Measurements from ENCODE around the gene MYPOP. TPM values are rescaled to one million over a fixed set of nuclear protein-coding genes. Genes with fewer than 3 reads are reported as not detected.
A peak's percentile ranks its signal among the peaks of the same experiment; 100 is the strongest.

The MYPOP gene
- total and polyA plus RNA-seq, 9 of the 15 experiments (the other 6 are each of a cell fraction or from before 2014, with no cell fraction given) = 0.32 to 7.6 (median 1.6) TPM

DNA sequence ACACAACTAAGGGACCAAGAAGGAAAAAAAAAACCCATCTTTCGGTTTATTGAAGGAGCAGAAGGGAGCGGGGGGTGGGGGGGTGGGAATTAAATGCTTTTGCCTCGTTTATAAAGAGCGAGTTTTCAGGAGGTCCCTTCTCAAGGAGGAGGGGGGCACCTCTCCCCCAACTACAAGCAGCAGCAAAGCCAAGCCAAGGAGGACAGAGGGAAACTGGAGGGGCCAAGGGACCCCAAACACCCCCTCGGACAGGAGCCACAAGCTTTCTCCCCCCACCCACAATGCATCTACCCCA lies 18.9 kb downstream of the MYPOP start (continued):
- TF ChIP-seq, protein P1, sequence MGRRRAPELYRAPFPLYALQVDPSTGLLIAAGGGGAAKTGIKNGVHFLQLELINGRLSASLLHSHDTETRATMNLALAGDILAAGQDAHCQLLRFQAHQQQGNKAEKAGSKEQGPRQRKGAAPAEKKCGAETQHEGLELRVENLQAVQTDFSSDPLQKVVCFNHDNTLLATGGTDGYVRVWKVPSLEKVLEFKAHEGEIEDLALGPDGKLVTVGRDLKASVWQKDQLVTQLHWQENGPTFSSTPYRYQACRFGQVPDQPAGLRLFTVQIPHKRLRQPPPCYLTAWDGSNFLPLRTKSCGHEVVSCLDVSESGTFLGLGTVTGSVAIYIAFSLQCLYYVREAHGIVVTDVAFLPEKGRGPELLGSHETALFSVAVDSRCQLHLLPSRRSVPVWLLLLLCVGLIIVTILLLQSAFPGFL (CRISPR knock-in tag; IDR thresholded peaks at IDR 0.05) = 0 out of 2 replicates have a peak, but pooled peaks have one; percentile 67

DNA sequence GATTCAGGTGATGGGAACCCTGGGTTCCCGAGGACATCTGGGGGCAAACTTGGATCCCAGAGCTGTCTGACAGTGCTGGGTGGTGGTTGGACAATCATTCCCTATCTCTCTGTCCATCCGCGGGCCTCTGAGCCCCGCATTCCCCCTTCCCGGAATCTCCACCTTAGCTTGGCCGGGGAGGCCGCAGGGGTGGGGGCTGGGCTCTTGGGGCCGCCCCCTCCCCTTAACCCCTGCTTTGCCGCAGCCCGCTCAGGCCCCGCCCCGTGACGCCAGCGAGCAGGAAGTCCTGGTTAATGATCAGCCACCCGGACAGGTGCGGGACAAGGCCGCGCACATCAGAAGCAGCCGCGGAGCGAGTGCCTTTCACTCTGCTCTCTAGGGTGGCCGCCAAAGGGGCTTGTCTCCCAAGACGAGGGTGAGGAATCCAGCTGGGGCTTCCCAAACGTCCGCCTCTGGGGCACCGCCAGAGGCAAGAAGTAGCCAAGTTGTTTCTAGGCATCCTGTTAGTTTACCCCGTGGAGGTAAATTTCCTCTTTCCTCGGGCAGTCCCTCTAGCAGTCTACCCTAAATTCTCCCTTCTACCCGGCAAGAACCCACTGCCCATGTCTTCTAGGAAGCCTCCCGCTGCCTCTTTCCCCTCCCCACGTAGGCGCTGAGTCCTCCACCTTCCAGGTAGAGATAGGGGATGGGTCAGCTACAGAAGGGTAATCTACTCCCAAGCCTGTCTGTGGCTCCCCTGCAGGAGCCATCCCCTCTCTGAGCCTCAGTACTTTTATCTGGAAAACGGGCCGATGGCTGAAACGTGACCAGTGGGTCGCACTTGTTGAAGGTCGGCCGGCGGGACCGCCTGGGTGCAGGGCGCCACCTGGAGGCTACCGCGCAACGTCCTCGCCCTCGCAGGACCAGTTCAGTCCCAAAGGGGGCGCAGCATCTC lies 19.5 kb downstream of the MYPOP start:
- peak overlapping the region; percentile 86 for H3K4me2 ChIP-seq (ENCODE audit: insufficient read depth, low read length)
- CTCF ChIA-PET (ENCODE audit: low intra/inter-chr PET ratio) = interaction anchor here (0.5 to 4.9 kb wide), 4 partner anchors 18 to 1236 kb away, joined by 4 to 102 read pairs (median 30); partner anchors contain the start of genes FOXA3 and SYMPK
- H2AFZ ChIP-seq (ENCODE audit: low read depth, low read length) = peak overlapping the region; percentile 61
- peak overlapping the region; percentile 58 to 89 for H3K9ac ChIP-seq (ENCODE audit: insufficient read depth in 1 of 2, low read depth in 2 of 2, low read length in 2 of 2)
- peaks cover 13% of the 10 kb centered on the region; the same call in 1 of the 3 replicates for H3K36me3 ChIP-seq (ENCODE audit: control insufficient read depth, insufficient read depth, low read length)
- peak; percentile 66 for ATAC-seq
- WGBS (ENCODE audit: insufficient coverage, low coverage, missing lambda C conversion rate) = 2% methylated on average over 42 of the region's 47 CpGs
- POLR2A ChIA-PET = interaction anchor here (0.6 to 1.5 kb wide), 5 partner anchors 10 to 146 kb away, joined by 3 to 9 read pairs (median 3); no protein-coding TSS in a partner anchor
- BruUV-seq (replicated peaks) = no TSS peak
- intact Hi-C loops (cut with micrococcal nuclease) = loop anchor here (1.0 kb wide), 2 partner anchors 20 to 66 kb away; partner anchors contain the start of gene SYMPK
- peaks cover 39 to 64% of the 10 kb centered on the region in 2 experiments; a peak in 4 of 5 replicates for H3K4me1 ChIP-seq (replicated peaks in 1 of 2; ENCODE audit: control insufficient read depth in 2 of 2, insufficient read depth in 2 of 2, low read length in 2 of 2)
- no peaks in the 10 kb centered on the region for H3K27me3 ChIP-seq (ENCODE audit: control insufficient read depth in 2 of 2, insufficient read depth in 2 of 2, low read length in 2 of 2)
- in situ Hi-C loops (cut with MboI) = no loop called here
- H3K27ac ChIP-seq (ENCODE audit: extremely low read depth, low read depth, low read length) = peak overlapping the region; percentile 63
- peak overlapping the region; percentile 39 for H3K4me3 ChIP-seq
- peaks cover 25% of the 10 kb centered on the region for H3K79me2 ChIP-seq (ENCODE audit: control insufficient read depth, insufficient read depth, low read length)
- peak; percentile 86 for FAIRE-seq
- no peaks in the 10 kb centered on the region for H4K20me1 ChIP-seq (replicated peaks; ENCODE audit: control insufficient read depth, insufficient read depth, low read length)
- no peaks in the 10 kb centered on the region for H3K9me3 ChIP-seq (replicated peaks; ENCODE audit: control insufficient read depth, insufficient read depth, low read depth, low read length)
- H3K9me1 ChIP-seq (ENCODE audit: control insufficient read depth, insufficient read depth, low read length) = no peaks in the 10 kb centered on the region
- peak; percentile 75 to 95 (median 82) for DNase-seq (ENCODE audit: extremely low read depth in 1 of 4, low spot score in 3 of 4)
- TF ChIP-seq ZNF699 (CRISPR knock-in tag; IDR thresholded peaks at IDR 0.05; ENCODE audit: insufficient replicate concordance) = no peak
- peak; percentile 81 for TF ChIP-seq SMAD4 (CRISPR knock-in tag; conservative IDR thresholded peaks at IDR 0.05)
- no peak for TF ChIP-seq ZNF507 (tag; conservative IDR thresholded peaks at IDR 0.05)
- TF ChIP-seq ZNF584 (CRISPR knock-in tag; IDR thresholded peaks at IDR 0.05; ENCODE audit: low read depth) = no peak
- TF ChIP-seq NBN (IDR thresholded peaks at IDR 0.05; ENCODE audit: low read depth) = peak; percentile 70; the same call in 1 of the 2 replicates
- TF ChIP-seq KDM4B (IDR thresholded peaks at IDR 0.05; ENCODE audit: borderline replicate concordance in 2 of 2, low read depth in 1 of 2) = no peak
- no peak for TF ChIP-seq SREBF1 (IDR thresholded peaks at IDR 0.05; ENCODE audit: borderline replicate concordance, low read depth, low read length)
- TF ChIP-seq ELF2 (CRISPR knock-in tag; IDR thresholded peaks at IDR 0.05) = no peak; the same call in 1 of the 2 replicates
- no peak; the same call in 1 of the 2 replicates for TF ChIP-seq ZNF695 (CRISPR knock-in tag; IDR thresholded peaks at IDR 0.05)
- TF ChIP-seq ZFP30 (CRISPR knock-in tag; IDR thresholded peaks at IDR 0.05; ENCODE audit: borderline replicate concordance) = no peak
- TF ChIP-seq PCBP1 (IDR thresholded peaks at IDR 0.05; ENCODE audit: low read depth, low read length, poor library complexity, severe bottlenecking) = no peak
- peak; percentile 69 for TF ChIP-seq NEUROD1 (IDR thresholded peaks at IDR 0.05; ENCODE audit: borderline replicate concordance, low read depth, low read length, partially characterized antibody)
- peak; percentile 65 for TF ChIP-seq ZNF143 (CRISPR knock-in tag; IDR thresholded peaks at IDR 0.05)
- TF ChIP-seq ATF1 (CRISPR knock-in tag; IDR thresholded peaks at IDR 0.05) = 0 out of 2 replicates have a peak, but pooled peaks have one; percentile 8
- TF ChIP-seq ATF1 (tag; IDR thresholded peaks at IDR 0.05) = peak; percentile 79
- peak; percentile 14; the same call in 1 of the 2 replicates for TF ChIP-seq MBD2 (IDR thresholded peaks at IDR 0.05; ENCODE audit: borderline replicate concordance, low read depth)
- TF ChIP-seq ZNF24 (IDR thresholded peaks at IDR 0.05) = peak; percentile 77
- peak; percentile 47 for TF ChIP-seq TBP (optimal IDR thresholded peaks at IDR 0.05; ENCODE audit: low read depth, low read length)
